Sciatic nerve (tissue), 2 donors: ENCODE measurements around the gene SDE2. TPM values are rescaled to one million over a fixed set of nuclear protein-coding genes. Genes with fewer than 3 reads are reported as not detected.
"Not testable (repeated sequence)": the region's sequence is repeated elsewhere in the genome, so short reads cannot be mapped to it uniquely, and the experiment has no call there.

ENCODE experiments used
- ATAC-seq: fragments of 200-7000 bp; cut with Tn5 transposase; one replicate; pipeline ENCODE4 v1.9.1; 2020; ENCODE audit warnings: mild to moderate bottlenecking, moderate library complexity
- DNase-seq: peaks from one replicate; pipeline ENCODE4 v3.0.0-alpha.2; 2020; ENCODE audit warnings: low spot score
- intact Hi-C: fragments of 100-400 bp; cut with DNase I; formaldehyde crosslinking; loops from one replicate; pipeline ENCODE4 v1.14.2; 2022
- total RNA-seq: library from RNA; stranded (reverse); fragmentation: NEBNext Ultra II Directional; extraction: Animal tissue kit (Norgen Biotek cat#: 25700); gene quantifications from one replicate; pipeline ENCODE4 v1.2.1, GENCODE V29; 2021
- donor health status: DM: no; HTN: no; CAD: no.
- donor health status: DM: no; HTN: no; CAD: no.

SDE2 gene
- total RNA-seq, 1 donor from 2014 or later, result 22.3 TPM

- intact Hi-C loops, result no loop called here
- ATAC-seq (peak; percentile 42), DNase-seq (no peak)
Observed at GRCh38 chr1:225950905-225951497, 48.1 kb downstream of the SDE2 start.

GRCh38 chr1:225949041-225949440, 50.1 kb downstream of the SDE2 start:
- intact Hi-C loops, result no loop called here
- DNase-seq (no peak), ATAC-seq (no peak)

DNA sequence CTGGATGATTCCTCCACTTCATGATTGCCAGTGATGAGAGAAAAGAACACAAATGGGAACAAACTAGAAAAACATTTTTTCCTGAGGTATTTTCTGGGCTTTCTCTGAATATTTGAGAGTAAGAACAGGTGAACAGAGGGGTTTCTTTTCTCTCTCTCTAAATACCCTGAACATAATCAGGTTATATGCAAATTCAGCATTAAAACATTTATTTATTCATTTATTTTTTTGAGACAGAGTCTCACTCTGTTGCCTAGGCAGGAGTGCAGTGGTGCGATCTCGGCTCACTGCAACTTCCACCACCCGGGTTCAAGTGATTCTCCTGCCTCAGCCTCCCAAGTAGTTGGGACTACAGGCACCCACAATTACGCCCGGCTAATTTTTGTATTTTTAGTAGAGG, 52.3 kb downstream of the SDE2 start:
- DNase-seq (no peak), ATAC-seq (no peak)
- intact Hi-C loops, result no loop called here

- ATAC-seq, result no peak
- intact Hi-C loops, result no loop called here
- no peak for DNase-seq
Observed at GRCh38 chr1:225946082-225946620, 53.0 kb downstream of the SDE2 start.

DNA sequence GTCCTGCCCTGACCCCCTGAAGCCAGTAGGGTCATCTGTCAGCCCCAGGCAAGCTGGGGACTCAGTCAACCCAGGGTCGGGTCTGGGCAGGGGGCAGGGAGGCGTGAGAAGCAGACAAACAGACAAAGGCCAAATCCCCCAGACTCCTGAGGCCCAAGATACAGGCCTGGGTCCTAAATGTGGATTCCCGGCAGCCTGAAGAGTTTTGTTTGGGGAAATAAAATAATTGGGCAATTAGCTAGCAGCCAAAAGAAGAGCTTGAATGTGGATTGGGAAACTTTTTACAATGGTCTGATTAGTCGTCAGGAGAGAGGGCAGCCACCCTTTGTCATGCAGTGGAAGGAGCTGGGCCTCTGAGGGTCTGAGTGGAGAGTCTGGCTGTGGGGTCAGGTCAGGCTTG, 53.6 kb downstream of the SDE2 start:
- ATAC-seq, result no peak
- intact Hi-C loops, result no loop called here
- DNase-seq, result no peak

- DNase-seq (no peak), ATAC-seq (no peak)
- intact Hi-C loops, result no loop called here
Observed at GRCh38 chr1:225944951-225945350, 54.2 kb downstream of the SDE2 start.

GRCh38 chr1:225944387-225944786, 54.8 kb downstream of the SDE2 start:
- ATAC-seq (no peak), DNase-seq (no peak)
- intact Hi-C loops, result no loop called here

- ATAC-seq (no peak), DNase-seq (no peak)
- intact Hi-C loops, result no loop called here
Observed at GRCh38 chr1:225943582-225943981, 55.6 kb downstream of the SDE2 start.

- intact Hi-C loops, result no loop called here
- ATAC-seq (no peak), DNase-seq (no peak)
Observed at GRCh38 chr1:225942574-225942973, 56.6 kb downstream of the SDE2 start.

DNA sequence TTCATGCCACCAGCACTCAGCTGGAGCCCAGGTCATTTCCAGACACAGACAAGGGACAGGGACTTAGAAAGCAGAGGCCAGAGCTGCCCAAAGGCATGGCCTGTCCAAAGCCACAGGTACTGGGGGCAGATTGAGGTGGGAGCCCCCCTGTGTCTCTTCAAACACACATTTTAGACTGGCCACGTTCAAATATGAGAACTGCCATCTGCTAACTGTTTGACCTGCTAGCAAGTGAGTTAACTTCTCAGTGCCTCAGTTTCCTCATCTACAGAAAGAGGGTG, 57.3 kb downstream of the SDE2 start:
- ATAC-seq, result no peak
- intact Hi-C loops, result no loop called here

GRCh38 chr1:225941187-225941941, 57.8 kb downstream of the SDE2 start, which contains the start of gene LEFTY2:
LEFTY2 (minus strand) TSS chr1:225941220; CDS start chr1:225941140, 80 bp downstream.
- DNase-seq (no peak), ATAC-seq (peak; percentile 34)
- intact Hi-C loops, result no loop called here

More for the DNA sequence above, 57.3 kb downstream of the SDE2 start:
- no peak for DNase-seq

GRCh38 chr1:225940385-225941151, 58.6 kb downstream of the SDE2 start:
- ATAC-seq, result peak; percentile 23
- no peak for DNase-seq

DNA sequence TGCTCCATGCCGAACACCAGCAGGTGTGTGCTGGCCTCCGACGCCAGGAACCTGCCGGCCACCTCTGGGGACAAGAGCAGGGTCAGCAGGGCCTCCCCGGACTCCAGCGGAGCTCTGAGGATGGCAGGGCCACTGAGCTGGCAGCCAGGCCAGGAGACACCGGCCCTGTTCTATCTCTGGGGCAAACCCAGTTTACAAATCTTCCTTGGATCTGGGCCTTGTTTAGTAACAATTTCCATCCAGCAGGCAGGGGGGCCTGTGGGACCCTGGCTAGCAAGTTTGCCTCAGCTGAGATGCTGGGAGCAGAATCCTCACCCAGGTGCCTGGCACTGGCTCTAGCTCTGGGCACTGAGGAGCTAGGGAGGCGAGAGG, 59.2 kb downstream of the SDE2 start:
- ATAC-seq, intact Hi-C loops, DNase-seq: not testable (repeated sequence)

More at GRCh38 chr1:225940385-225941151, 58.6 kb downstream of the SDE2 start:
- intact Hi-C loops, result no loop called here

DNA sequence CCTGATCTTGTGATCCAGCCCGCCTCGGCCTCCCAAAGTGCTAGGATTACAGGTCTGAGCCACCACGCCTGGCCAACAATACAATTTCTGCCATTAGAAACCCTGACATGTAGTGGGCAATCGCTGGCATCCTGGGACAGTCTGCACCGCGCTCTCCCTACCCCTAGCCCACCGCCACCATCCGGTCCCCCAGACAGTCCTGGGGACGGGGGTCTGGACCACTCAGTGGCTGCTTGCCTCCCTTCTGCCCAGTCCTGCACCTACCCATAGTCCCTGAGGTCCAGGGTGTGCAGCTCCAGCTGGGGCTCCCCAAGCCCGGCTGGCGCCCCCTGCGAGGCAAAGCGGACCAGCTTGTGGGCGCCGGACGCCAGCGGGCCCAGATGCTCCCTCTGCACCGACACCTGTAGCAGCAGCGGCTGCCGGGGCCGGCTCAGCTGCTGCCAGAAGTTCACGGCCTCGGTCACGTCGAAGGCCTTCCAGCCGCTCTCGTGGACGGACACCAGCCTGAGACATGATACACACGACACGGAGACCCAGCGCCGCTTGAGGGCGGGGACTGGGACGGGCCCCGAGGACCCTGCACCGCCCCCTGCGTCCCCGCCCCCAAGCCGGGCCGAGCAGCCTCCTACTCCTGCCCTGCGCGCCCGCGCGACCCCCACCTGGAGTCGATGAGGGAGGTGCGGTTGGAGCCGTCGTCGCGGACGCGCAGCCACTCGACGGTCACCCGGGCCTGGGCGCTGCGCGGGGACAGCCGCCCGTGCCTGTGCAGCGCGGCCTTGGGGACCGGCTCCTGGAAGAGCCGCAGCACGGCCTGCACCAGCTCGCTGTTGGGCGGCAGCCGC, 59.8 kb downstream of the SDE2 start:
- DNase-seq, ATAC-seq, intact Hi-C loops: not testable (repeated sequence)

GRCh38 chr1:225937048-225937968, 61.8 kb downstream of the SDE2 start:
- intact Hi-C loops, result no loop called here
- no peak for ATAC-seq
- no peak for DNase-seq

DNA sequence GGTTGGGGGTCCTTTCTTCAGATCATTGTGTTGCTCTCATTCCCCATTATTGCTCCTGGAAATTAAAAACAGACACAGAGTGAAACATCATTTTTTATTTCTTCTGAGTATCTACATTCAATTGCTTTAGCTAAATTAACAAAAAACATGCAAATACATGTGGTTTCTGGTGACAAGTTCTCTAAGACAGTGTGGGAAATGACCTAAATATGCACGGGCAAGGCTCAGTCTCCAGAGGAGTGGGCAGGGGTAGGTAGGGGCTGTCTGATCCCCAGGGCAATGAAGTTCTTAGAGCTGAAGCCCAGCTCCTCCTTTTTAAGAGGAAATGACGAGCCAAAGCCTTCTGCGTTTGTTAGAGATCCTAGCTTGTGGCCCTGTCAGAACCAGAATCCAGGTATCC, 62.6 kb downstream of the SDE2 start:
- ATAC-seq (no peak), DNase-seq (no peak)
- intact Hi-C loops, result no loop called here

GRCh38 chr1:225936086-225936485, 63.1 kb downstream of the SDE2 start:
- ATAC-seq, DNase-seq, intact Hi-C loops: not testable (repeated sequence)

GRCh38 chr1:225934711-225935110, 64.4 kb downstream of the SDE2 start:
- intact Hi-C loops, result no loop called here
- DNase-seq, result no peak
- ATAC-seq, result no peak
